AML-193 (cell line): ENCODE measurements around the gene FGF2.
"Not testable (repeated sequence)": the region's sequence is repeated elsewhere in the genome, so short reads cannot be mapped to it uniquely, and the experiment has no call there.

Experiments
- DNase-seq, 2 experiments: peaks; one replicate each; lab custom pipeline; 2025; lab: John Stamatoyannopoulos, UW

The FGF2 gene

DNA sequence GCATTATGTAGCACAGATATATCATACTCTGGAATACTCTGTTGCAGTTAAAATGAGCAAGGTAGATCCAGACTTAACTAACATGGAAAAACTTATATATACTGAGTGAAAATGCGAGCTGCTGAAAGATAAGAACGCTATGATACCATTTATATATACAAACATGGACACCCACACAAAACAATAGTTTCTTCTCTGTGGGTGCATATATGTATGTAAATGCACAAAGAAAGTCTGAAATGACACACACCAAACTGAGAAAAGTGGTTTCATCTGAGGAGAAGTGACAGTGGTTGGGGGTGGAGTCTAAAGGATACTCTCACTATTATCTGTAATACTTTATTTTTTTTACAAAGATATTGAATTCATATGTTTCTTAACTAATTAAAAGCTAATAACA, 12.2 kb upstream of the FGF2 start:
- DNase-seq = no peak

GRCh38 chr4:122815248-122815647, 11.4 kb upstream of the FGF2 start:
- no peak for DNase-seq

DNA sequence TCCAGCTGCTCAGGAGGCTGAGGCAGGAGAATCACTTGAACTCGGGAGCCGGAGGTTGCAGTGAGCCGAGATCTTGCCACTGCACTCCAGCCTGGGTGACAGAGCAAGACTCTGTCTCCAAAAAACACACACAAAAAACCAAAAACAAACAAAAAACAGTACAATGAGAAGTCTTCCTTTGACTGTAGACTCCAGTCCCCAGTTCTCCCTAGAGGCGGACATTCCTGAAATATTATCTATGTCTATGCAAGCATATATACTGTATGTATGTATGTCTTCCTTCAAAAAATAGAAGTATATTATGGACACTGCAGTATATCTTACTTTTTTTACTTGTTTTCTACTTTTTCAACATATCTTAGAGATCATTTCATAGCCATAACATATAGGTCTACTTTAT, 10.2 kb upstream of the FGF2 start:
- no peak for DNase-seq

DNA sequence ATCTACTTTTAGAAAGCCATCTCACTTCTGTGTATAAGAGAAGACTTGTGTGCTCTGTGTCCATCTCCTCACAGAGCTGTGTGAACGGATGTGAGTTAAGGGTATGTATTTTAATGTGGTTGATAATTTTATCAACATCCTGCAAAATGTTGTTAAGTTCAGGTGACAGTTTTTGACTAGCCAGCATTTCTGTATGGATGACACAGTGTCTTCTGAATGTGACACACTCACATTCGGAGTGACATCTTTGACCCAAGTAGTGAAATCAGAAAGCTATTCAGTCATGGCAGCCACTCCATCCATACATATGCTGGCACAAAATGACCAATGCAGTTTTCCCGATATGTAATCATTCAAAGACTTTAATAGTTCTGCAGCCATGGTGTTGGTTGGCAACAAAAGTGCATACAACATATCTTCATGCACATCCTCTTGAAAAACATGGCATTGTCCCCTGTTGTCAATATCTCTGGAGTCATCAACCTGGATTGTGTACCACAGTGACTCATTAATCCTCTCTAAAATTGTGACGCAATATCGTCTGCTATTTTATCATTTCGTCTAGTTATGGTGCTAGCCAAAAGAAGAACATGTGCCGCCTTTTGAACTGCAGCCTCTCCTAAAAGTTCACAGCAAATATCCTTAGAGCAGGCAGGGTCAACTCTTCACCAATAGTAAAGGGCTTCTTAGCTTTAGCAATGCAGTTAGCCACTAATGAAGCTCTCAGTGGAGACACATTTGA, 6.8 kb upstream of the FGF2 start:
- DNase-seq = no peak

DNA sequence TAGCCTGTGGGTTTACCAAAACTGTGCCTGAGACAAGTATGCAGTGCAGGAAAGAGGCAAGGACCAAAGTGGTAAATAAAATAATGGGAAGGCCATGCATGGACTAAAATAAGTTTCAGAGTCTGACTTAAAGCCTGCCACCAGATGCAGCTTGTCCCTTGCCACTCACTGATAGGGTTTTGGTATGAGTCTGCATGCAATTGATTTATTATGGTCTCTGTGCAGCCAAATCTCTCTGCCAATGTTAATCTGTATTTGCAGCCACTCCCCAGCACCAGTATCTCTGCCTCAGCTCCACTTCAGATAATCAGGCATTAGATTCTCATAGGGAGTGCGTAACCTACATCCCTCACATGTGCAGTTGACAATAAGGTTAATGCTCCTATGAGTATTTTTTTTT, 5.5 kb upstream of the FGF2 start:
- DNase-seq = no peak

- DNase-seq = no peak
Observed at GRCh38 chr4:122822466-122822865, 4.2 kb upstream of the FGF2 start.

- DNase-seq = no peak
Observed at GRCh38 chr4:122823476-122823875, 3.2 kb upstream of the FGF2 start.

GRCh38 chr4:122824616-122825015, 2.0 kb upstream of the FGF2 start:
- DNase-seq = no peak

DNA sequence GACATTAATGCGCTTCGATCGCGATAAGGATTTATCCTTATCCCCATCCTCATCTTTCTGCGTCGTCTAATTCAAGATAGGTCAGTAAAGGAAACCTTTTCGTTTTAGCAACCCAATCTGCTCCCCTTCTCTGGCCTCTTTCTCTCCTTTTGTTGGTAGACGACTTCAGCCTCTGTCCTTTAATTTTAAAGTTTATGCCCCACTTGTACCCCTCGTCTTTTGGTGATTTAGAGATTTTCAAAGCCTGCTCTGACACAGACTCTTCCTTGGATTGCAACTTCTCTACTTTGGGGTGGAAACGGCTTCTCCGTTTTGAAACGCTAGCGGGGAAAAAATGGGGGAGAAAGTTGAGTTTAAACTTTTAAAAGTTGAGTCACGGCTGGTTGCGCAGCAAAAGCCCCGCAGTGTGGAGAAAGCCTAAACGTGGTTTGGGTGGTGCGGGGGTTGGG, 528 bp upstream of the FGF2 start:
- no peak for DNase-seq

GRCh38 chr4:122827258-122827878, 737 bp downstream of the FGF2 start:
- DNase-seq = no peak

GRCh38 chr4:122827879-122828601, 1.4 kb downstream of the FGF2 start:
- DNase-seq = no peak

- no peak for DNase-seq
Observed at GRCh38 chr4:122830426-122831095, 3.9 kb downstream of the FGF2 start.

DNA sequence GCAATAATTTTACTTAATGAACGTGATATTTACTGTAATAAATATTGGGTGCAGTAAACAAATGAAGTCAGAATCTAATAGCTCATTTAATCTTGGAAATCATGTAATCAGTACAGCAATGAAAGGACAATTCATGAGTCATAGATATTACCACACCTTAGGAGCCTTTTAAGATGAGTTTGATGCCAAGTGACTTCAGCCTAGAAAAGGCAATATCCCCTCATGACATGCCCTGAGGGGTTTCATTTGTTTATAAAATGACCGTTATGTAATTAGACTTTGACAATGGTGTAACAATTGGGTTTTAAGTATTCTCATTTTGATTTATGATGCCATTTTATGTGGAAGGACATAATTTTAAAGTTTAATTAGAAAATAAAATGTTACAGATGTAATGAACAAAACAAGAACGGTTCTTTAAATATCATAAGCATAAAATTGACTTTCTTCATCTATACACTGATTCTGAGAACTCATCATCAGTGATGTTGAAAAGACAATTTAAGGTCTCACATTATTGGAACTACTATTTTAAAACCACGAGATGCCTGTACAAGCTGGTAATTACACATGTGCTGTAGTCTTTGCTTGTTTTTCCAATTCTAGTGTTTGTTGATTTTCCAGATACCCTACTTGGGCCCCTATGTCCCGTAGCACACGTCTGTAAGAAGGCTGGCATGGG, 5.0 kb downstream of the FGF2 start:
- no peak for DNase-seq

GRCh38 chr4:122832732-122833131, 6.1 kb downstream of the FGF2 start:
- DNase-seq = no peak

DNA sequence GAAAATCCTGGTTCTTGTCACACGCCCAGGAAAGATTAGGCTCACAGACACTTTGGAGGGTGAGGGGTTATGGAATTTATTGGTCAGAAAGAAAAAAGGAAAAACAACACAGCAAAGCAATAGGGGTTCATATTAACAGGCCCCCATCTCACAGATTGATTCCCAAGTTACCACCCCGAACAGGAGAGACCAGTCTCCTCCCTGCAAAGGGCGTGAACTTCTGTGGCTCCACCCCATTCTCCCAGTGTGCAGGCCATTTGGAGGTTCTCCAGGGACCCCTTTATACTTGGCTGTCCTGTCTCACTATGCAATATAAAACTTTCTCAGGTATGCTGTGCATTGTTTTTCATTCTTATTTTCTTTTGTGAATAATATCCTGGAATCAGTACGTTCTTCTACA, 7.4 kb downstream of the FGF2 start:
- no peak for DNase-seq

DNA sequence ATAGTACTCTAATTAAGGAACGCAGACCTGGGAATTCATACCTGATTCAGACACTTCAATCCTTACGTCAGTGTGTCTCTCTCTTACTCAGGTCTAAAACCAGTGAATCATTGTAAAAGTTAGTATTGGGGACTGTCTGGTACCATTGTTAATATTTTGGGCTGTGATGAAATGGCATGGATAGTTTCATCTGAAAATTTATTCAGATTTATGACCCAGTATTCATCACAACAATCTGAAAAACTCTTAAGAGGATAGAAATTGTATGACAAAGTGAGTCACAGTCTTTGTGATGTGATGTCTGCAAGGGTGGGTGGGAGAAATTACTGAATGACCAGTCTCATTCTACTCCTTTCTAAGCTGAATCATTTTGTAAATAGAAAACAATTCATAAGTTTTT, 10.3 kb downstream of the FGF2 start:
- no peak for DNase-seq

DNA sequence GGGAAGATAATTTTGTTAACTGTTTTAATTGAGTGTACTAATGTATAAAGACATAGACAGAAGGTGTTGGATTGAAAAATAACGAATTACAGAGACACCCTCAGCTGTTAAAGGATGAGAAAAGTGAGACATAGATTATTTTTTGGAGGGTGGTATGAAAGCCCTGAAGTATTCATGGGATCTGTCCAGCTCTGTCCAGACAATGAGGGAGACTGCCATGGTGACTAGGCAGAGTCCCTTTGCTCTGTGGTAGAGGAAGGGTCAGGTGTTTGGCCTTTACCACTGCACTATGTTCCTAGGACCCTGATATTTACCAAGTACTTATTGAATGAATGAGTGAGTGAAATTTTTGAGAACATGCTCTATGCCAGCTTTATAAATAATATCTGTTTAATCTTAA, 11.4 kb downstream of the FGF2 start:
- no peak for DNase-seq

GRCh38 chr4:122842392-122842791, 15.8 kb downstream of the FGF2 start:
- DNase-seq = no peak

- no peak for DNase-seq
Observed at GRCh38 chr4:122842984-122843531, 16.4 kb downstream of the FGF2 start.

- DNase-seq = not testable (repeated sequence)
Observed at GRCh38 chr4:122844391-122844790, 17.8 kb downstream of the FGF2 start.

DNA sequence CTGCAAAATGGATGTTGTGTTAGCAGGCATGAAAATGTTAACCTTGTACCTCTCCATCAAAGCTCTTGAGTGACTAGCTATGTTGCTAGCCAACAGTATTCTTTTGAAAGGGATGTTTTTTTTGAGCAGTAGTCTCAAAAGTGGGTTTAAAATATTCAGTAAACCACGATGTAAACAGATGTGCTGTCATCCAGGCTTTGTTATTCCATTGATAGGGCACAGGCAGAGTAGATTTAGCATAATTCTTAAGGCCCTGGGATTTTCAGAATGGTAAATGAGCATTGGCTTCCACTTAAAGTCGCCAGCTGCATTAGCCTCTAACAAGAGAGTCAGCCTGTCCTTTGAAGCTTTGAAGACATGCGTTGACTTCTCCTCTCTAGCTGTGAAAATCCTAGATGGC, 18.4 kb downstream of the FGF2 start:
- DNase-seq = no peak

DNA sequence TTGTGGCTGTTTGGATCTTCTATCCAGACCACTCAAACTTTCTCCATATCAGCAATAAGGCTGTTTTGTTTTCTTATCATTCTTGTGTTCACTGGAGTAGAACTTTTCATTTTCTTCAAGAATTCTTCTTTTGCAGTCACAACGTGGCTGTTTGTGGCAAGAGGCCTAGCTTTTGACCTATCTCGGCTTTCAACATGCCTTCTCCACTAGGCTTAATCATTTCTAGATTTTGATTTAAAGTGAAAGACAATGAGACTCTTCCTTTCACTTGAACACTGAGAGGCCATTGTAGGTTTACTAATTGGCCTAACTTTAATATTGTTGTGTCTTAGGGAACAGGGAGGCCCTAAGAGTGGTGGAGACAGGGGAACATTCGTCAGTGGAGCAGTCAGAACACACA, 19.1 kb downstream of the FGF2 start:
- no peak for DNase-seq
